Kidney tubule cell (primary cell): ENCODE measurements around the gene CYP2B6.
"Not testable (repeated sequence)": the region's sequence is repeated elsewhere in the genome, so short reads cannot be mapped to it uniquely, and the experiment has no call there.

ENCODE experiments used
- DNase-seq: peaks from one replicate; pipeline ENCODE4 v3.0.0-alpha.2; 2018; ENCODE audit warnings: low spot score

Gene CYP2B6

DNA sequence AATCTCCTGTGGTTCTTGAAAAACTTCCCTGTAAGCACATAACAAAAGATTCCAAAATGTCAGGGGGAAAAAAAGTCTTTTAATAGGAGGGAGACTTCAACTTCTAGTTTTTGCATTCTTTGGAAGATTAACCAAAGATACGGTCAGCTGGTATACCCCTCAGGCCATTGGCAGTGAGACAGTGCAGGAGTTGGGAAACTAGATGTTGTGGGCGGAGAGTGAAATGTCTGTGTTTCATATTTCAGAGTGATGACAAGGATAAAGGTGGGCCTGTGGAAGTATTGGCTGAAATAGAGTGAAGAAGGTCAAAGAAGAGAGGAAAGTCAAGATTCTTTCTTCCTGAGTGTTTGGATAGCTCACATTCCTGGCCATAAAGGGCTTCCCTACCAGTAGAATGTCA is 40.8 kb downstream of the CYP2B6 start:
- no peak for DNase-seq

DNA sequence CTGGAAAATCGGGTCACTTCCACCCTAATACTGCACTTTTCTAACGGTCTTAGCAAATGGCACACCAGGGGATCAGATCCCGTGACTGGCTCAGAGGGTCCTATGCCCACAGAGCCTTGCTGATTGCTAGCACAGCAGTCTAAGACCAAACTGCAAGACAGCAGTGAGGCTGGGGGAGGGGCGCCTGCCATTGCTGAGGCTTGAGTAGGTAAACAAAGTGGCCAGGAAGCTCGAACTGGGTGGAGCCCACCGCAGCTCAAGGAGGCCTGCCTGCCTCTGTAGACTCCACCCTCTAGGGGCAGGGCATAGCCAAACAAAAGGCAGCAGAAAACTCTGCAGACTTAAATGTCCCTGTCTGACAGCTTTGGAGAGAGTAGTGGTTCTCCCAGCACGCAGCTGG is 42.2 kb downstream of the CYP2B6 start:
- not testable (repeated sequence) for DNase-seq

DNA sequence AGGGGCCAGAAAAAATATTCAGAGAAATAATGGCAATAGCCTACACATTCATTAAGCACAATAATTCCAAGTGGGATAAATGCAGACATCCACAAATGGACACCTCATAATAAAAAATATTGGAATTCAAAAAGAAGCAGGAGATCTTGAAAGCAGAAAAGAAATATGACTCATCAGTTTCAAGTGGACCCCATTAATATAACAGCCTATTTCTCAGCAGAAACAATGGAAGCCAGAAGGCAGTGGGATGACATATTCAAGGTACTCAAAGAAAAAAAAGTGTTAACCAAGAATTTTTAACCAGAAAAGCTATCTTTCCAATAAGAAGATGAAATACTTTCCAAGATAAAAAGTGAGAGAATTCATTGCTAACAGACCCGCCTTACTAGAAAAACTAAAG is 48.7 kb downstream of the CYP2B6 start:
- no peak for DNase-seq

DNA sequence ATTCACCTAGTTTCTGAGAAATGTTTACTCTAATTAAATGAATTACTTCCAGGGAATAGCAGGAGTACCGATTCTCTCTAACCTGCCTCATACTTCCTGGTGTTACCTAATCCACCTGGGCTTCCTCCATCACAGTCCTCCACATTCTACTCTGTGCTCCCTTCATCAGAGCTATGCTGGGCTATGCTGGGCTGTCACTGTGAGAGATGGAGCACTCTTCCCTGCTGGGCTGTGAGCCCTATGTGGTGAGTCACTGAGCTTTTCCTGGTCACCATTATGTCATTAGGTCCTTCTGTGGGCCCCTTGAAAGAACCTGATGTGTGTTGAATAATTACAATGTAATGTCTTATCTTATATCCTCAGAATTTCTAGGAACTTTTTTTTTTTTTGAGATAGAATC is 54.0 kb downstream of the CYP2B6 start:
- peak; percentile 28 for DNase-seq

DNA sequence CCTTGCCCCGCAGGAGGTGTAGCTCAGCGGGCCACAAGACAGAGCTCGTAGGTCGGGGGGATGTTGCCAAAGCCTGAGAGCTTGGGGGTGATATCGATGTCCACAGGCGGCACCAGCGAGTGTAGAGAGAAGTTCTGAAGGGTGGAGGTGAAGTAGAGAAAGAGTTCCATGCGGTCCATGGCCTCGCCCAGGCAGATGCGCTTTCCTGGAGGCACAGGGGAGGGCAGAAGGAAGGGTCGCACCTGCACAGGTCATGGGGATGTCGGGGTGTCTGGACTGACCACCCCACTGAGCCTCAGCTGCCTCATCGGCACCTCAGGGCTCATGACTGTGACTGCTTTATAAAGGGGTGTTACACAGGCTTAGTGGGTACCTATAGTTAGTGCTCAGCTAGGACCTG is 59.3 kb downstream of the CYP2B6 start:
- DNase-seq = no peak

DNA sequence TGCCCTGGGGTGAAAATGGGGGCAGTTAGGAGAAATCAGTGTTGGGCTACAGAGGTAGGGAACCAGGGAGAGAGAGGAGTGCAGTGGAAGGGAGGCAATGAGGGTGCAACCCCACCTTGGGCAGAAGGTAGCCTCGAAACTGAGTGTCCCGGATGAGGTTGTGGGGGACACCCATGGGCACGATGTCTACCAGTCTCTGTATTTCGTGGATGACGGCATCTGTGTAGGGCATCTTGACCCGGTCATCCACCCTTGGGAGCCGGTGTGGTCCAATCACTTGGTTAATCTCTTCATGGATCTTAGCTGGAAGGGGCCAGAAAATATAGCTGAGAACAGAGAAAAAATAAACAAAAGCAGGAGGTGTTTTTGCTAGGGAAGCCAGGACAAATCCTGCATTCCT is 61.1 kb downstream of the CYP2B6 start:
- not testable (repeated sequence) for DNase-seq

DNA sequence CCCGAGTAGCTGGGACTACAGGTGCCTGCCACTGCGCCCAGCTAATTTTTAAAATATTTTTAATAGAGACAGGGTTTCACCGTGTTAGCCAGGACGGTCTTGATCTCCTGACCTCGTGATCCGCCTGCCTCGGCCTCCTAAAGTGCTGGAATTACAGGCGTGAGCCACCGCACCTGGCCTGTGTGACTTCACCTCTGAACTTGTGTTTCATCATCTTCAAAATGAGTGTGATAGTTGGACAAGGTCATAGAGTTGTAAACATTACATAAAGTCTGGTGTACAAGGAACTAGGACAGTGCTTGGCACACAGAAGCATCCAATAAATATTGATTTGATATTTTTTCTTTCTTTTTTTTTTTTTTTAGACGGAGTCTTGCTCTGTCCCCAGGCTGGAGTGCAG is 62.2 kb downstream of the CYP2B6 start:
- not testable (repeated sequence) for DNase-seq

DNA sequence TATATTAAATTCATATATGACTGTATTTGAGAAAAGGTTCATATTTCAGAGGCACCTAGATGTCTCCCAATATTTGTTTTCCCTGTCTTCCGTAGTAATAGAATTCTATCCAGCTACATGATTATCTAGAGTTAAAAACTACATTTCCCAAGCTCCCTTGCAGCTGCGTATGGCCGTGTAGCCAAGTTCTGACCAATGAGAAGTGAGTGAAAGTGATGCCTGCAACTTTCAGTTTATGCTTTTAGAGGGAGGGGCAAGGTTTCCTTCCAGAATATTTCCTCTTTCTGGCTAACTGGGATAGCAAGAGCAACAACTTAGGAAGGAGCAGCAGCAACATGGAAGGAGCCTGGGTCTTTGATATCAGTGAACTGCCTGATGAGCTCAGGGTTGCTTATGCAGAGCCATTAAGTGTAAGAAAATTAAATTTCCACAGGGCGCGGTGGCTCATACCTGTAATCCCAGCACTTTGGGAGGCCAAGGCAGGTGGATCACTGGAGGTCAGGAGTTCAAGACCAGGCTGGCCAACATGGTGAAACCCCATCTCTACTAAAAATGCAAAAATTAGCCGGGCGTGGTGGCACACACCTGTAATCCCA is 74.0 kb downstream of the CYP2B6 start:
- DNase-seq = peak; percentile 3
